Measurements from ENCODE around the gene GAN. TPM values are rescaled to one million over a fixed set of nuclear protein-coding genes. Genes with fewer than 3 reads are reported as not detected.

The GAN gene
- total RNA-seq, 2 experiments from 2014 or later, result 13.4 to 13.8 TPM

GRCh38 chr16:81353895-81354294, 39.1 kb downstream of the GAN start:
- peak; percentile 90 for ATAC-seq
- Mint-ChIP-seq H3K4me1 (peaks cover 16% of the 10 kb centered on the region), H3K36me3 (ENCODE audit: low read depth) (peaks cover 24% of the 10 kb centered on the region), H3K27ac (peak overlapping the region; percentile 87), H3K27me3 (no peaks in the 10 kb centered on the region), H3K9me3 (ENCODE audit: low read depth) (peaks cover 3% of the 10 kb centered on the region), H3K4me3 (no peak overlapping the region)
- CTCF ChIA-PET, result interaction anchor here (0.6 to 1.4 kb wide), 2 partner anchors 17 to 51 kb away, joined by 4 to 6 read pairs; no protein-coding TSS in a partner anchor
- intact Hi-C loops (cut with DNase I, micrococcal nuclease), result loop anchor here (1.0 to 5.0 kb wide), 3 partner anchors 19 to 147 kb away; no protein-coding TSS in a partner anchor
- no peak for DNase-seq
- POLR2A ChIA-PET, result no interaction called here

GRCh38 chr16:81357711-81358260, 43.0 kb downstream of the GAN start:
- intact Hi-C loops (cut with DNase I, micrococcal nuclease), result no loop called here
- ChIA-PET POLR2A (no interaction called here), CTCF (interaction anchor here (0.6 to 1.8 kb wide), 3 partner anchors 39 to 153 kb away, joined by 4 to 7 read pairs (median 6); no protein-coding TSS in a partner anchor)
- Mint-ChIP-seq H3K4me3 (no peak overlapping the region), H3K27ac (no peak overlapping the region), H3K9me3 (ENCODE audit: low read depth) (peaks cover 3% of the 10 kb centered on the region), H3K4me1 (peaks cover 13% of the 10 kb centered on the region), H3K27me3 (no peaks in the 10 kb centered on the region), H3K36me3 (ENCODE audit: low read depth) (peaks cover 26% of the 10 kb centered on the region)
- no peak for DNase-seq
- no peak for ATAC-seq

GRCh38 chr16:81358860-81359259, 44.1 kb downstream of the GAN start:
- DNase-seq (no peak), ATAC-seq (no peak)
- peaks cover 6% of the 10 kb centered on the region for H3K4me1 Mint-ChIP-seq
- no peak overlapping the region for H3K27ac Mint-ChIP-seq
- H3K27me3 Mint-ChIP-seq, result no peaks in the 10 kb centered on the region
- POLR2A ChIA-PET, result interaction anchor here (0.7 kb wide), 1 partner anchor 36 kb away, joined by 7 read pairs; no protein-coding TSS in a partner anchor
- peaks cover 3% of the 10 kb centered on the region for H3K9me3 Mint-ChIP-seq (ENCODE audit: low read depth)
- intact Hi-C loops (cut with DNase I, micrococcal nuclease), result no loop called here
- no peak overlapping the region for H3K4me3 Mint-ChIP-seq
- peaks cover 25% of the 10 kb centered on the region for H3K36me3 Mint-ChIP-seq (ENCODE audit: low read depth)
- CTCF ChIA-PET, result interaction anchor here (0.6 to 1.8 kb wide), 3 partner anchors 8 to 98 kb away, joined by 3 to 7 read pairs (median 3); no protein-coding TSS in a partner anchor

- intact Hi-C loops (cut with DNase I, micrococcal nuclease), result no loop called here
- no peaks in the 10 kb centered on the region for H3K27me3 Mint-ChIP-seq
- ChIA-PET CTCF (no interaction called here), POLR2A (no interaction called here)
- peaks cover 22% of the 10 kb centered on the region for H3K36me3 Mint-ChIP-seq (ENCODE audit: low read depth)
- H3K27ac Mint-ChIP-seq, result no peak overlapping the region
- DNase-seq, result no peak
- H3K4me3 Mint-ChIP-seq, result no peak overlapping the region
- no peak for ATAC-seq
- peaks cover 1% of the 10 kb centered on the region for H3K4me1 Mint-ChIP-seq
- H3K9me3 Mint-ChIP-seq (ENCODE audit: low read depth), result peaks cover 3% of the 10 kb centered on the region
Measured at GRCh38 chr16:81360135-81360534, 45.4 kb downstream of the GAN start.

GRCh38 chr16:81365731-81366130, 51.0 kb downstream of the GAN start:
- ATAC-seq (no peak), DNase-seq (no peak)
- Mint-ChIP-seq H3K4me3 (no peak overlapping the region), H3K36me3 (ENCODE audit: low read depth) (peaks cover 25% of the 10 kb centered on the region), H3K27me3 (no peaks in the 10 kb centered on the region), H3K27ac (no peak overlapping the region), H3K4me1 (no peaks in the 10 kb centered on the region), H3K9me3 (ENCODE audit: low read depth) (no peaks in the 10 kb centered on the region)
- intact Hi-C loops (cut with DNase I, micrococcal nuclease), result loop anchor here (1.0 to 5.0 kb wide), 7 partner anchors 37 to 522 kb away; no protein-coding TSS in a partner anchor
- CTCF ChIA-PET, result interaction anchor here (0.7 to 3.1 kb wide), 20 partner anchors 14 to 520 kb away, joined by 3 to 14 read pairs (median 4); partner anchors contain the start of gene GAN
- POLR2A ChIA-PET, result interaction anchor here (0.7 kb wide), 1 partner anchor 93 kb away, joined by 3 read pairs; no protein-coding TSS in a partner anchor

GRCh38 chr16:81366316-81366932, 51.7 kb downstream of the GAN start:
- no peak for DNase-seq
- peak; percentile 71 for ATAC-seq
- Mint-ChIP-seq H3K4me3 (no peak overlapping the region), H3K9me3 (ENCODE audit: low read depth) (no peaks in the 10 kb centered on the region), H3K36me3 (ENCODE audit: low read depth) (peaks cover 27% of the 10 kb centered on the region), H3K4me1 (no peaks in the 10 kb centered on the region), H3K27ac (no peak overlapping the region), H3K27me3 (no peaks in the 10 kb centered on the region)
- intact Hi-C loops (cut with DNase I, micrococcal nuclease), result loop anchor here (1.0 to 5.0 kb wide), 7 partner anchors 36 to 521 kb away; no protein-coding TSS in a partner anchor
- POLR2A ChIA-PET, result interaction anchor here (0.7 kb wide), 1 partner anchor 93 kb away, joined by 3 read pairs; no protein-coding TSS in a partner anchor
- CTCF ChIA-PET, result interaction anchor here (0.6 to 3.1 kb wide), 15 partner anchors 8 to 519 kb away, joined by 3 to 14 read pairs (median 4); no protein-coding TSS in a partner anchor

- no peak for DNase-seq
- ChIA-PET CTCF (interaction anchor here (0.9 to 3.1 kb wide), 6 partner anchors 9 to 373 kb away, joined by 3 to 11 read pairs (median 4); no protein-coding TSS in a partner anchor), POLR2A (no interaction called here)
- Mint-ChIP-seq H3K27ac (no peak overlapping the region), H3K4me3 (no peak overlapping the region), H3K27me3 (no peaks in the 10 kb centered on the region), H3K36me3 (ENCODE audit: low read depth) (peaks cover 36% of the 10 kb centered on the region), H3K4me1 (no peaks in the 10 kb centered on the region), H3K9me3 (ENCODE audit: low read depth) (no peaks in the 10 kb centered on the region)
- ATAC-seq, result no peak
- intact Hi-C loops (cut with DNase I, micrococcal nuclease), result loop anchor here (2.0 to 5.0 kb wide), 4 partner anchors 35 to 519 kb away; no protein-coding TSS in a partner anchor
Measured at GRCh38 chr16:81367821-81368220, 53.1 kb downstream of the GAN start.

GRCh38 chr16:81369888-81370504, 55.2 kb downstream of the GAN start:
- CTCF ChIA-PET, result interaction anchor here (0.6 to 1.4 kb wide), 5 partner anchors 11 to 295 kb away, joined by 3 to 5 read pairs (median 3); no protein-coding TSS in a partner anchor
- intact Hi-C loops (cut with DNase I, micrococcal nuclease), result loop anchor here in 1 of 2 experiments (5.0 kb wide), 2 partner anchors 502 to 517 kb away; no protein-coding TSS in a partner anchor
- H3K27ac Mint-ChIP-seq, result no peak overlapping the region
- H3K36me3 Mint-ChIP-seq (ENCODE audit: low read depth), result peaks cover 35% of the 10 kb centered on the region
- H3K9me3 Mint-ChIP-seq (ENCODE audit: low read depth), result no peaks in the 10 kb centered on the region
- ATAC-seq (no peak), DNase-seq (no peak)
- POLR2A ChIA-PET, result no interaction called here
- no peaks in the 10 kb centered on the region for H3K27me3 Mint-ChIP-seq
- no peaks in the 10 kb centered on the region for H3K4me1 Mint-ChIP-seq
- no peak overlapping the region for H3K4me3 Mint-ChIP-seq

- DNase-seq (no peak), ATAC-seq (no peak)
- Mint-ChIP-seq H3K36me3 (ENCODE audit: low read depth) (peaks cover 29% of the 10 kb centered on the region), H3K9me3 (ENCODE audit: low read depth) (no peaks in the 10 kb centered on the region), H3K27me3 (no peaks in the 10 kb centered on the region), H3K4me3 (no peak overlapping the region), H3K27ac (no peak overlapping the region), H3K4me1 (no peaks in the 10 kb centered on the region)
- intact Hi-C loops (cut with DNase I, micrococcal nuclease), result no loop called here
- POLR2A ChIA-PET, result no interaction called here
- CTCF ChIA-PET, result interaction anchor here (0.8 to 1.4 kb wide), 4 partner anchors 14 to 367 kb away, joined by 3 to 4 read pairs (median 3); no protein-coding TSS in a partner anchor
Measured at GRCh38 chr16:81371106-81371505, 56.3 kb downstream of the GAN start.

- CTCF ChIA-PET, result interaction anchor here (0.7 kb wide), 2 partner anchors 55 to 487 kb away, joined by 3 read pairs; no protein-coding TSS in a partner anchor
- DNase-seq (no peak), ATAC-seq (no peak)
- intact Hi-C loops (cut with DNase I, micrococcal nuclease), result no loop called here
- POLR2A ChIA-PET, result no interaction called here
- H3K4me1 Mint-ChIP-seq, result peaks cover 6% of the 10 kb centered on the region
- no peaks in the 10 kb centered on the region for H3K27me3 Mint-ChIP-seq
- peaks cover 36% of the 10 kb centered on the region for H3K36me3 Mint-ChIP-seq (ENCODE audit: low read depth)
- no peak overlapping the region for H3K27ac Mint-ChIP-seq
- H3K4me3 Mint-ChIP-seq, result no peak overlapping the region
- H3K9me3 Mint-ChIP-seq (ENCODE audit: low read depth), result no peaks in the 10 kb centered on the region
Measured at GRCh38 chr16:81374550-81374949, 59.8 kb downstream of the GAN start.

- Mint-ChIP-seq H3K27me3 (no peaks in the 10 kb centered on the region), H3K9me3 (ENCODE audit: low read depth) (no peaks in the 10 kb centered on the region), H3K4me3 (no peak overlapping the region), H3K4me1 (peaks cover 6% of the 10 kb centered on the region), H3K36me3 (ENCODE audit: low read depth) (peaks cover 29% of the 10 kb centered on the region), H3K27ac (no peak overlapping the region)
- intact Hi-C loops (cut with DNase I, micrococcal nuclease), result no loop called here
- CTCF ChIA-PET, result interaction anchor here (1.4 kb wide), 1 partner anchor 9 kb away, joined by 4 read pairs; no protein-coding TSS in a partner anchor
- peak; percentile 73 for DNase-seq
- ATAC-seq, result peak; percentile 74
- POLR2A ChIA-PET, result interaction anchor here (0.6 kb wide), 1 partner anchor 302 kb away, joined by 5 read pairs; no protein-coding TSS in a partner anchor
Measured at GRCh38 chr16:81376880-81377279, 62.1 kb downstream of the GAN start.
